A673 (cell line): Measurements from ENCODE around the gene HLCS.

Experiments used
- EZH2 ChIP-seq: fragments of 200-600 bp; sonication (generic); IDR thresholded peaks from 2 replicates; pipeline ENCODE4 v1.6.1; 2017; ENCODE audit warnings: borderline replicate concordance, low read depth, mild to moderate bottlenecking, mixed read lengths, antibody characterized with exemption, low read length; ENCODE audit not compliant: poor library complexity, severe bottlenecking
- TF ChIP-seq, protein P1 (sequence below): fragments of 300-800, 200-600 bp; sonication (generic); conservative IDR thresholded peaks from 2 replicates; pipeline ENCODE4 v1.5.1; 2017; ENCODE audit warnings: low read depth, mild to moderate bottlenecking, antibody characterized with exemption, low read length, moderate library complexity, mixed read lengths

GRCh38 chr21:36864974-36865373 lies 101.5 kb downstream of the HLCS start:
- TF ChIP-seq, protein P1, sequence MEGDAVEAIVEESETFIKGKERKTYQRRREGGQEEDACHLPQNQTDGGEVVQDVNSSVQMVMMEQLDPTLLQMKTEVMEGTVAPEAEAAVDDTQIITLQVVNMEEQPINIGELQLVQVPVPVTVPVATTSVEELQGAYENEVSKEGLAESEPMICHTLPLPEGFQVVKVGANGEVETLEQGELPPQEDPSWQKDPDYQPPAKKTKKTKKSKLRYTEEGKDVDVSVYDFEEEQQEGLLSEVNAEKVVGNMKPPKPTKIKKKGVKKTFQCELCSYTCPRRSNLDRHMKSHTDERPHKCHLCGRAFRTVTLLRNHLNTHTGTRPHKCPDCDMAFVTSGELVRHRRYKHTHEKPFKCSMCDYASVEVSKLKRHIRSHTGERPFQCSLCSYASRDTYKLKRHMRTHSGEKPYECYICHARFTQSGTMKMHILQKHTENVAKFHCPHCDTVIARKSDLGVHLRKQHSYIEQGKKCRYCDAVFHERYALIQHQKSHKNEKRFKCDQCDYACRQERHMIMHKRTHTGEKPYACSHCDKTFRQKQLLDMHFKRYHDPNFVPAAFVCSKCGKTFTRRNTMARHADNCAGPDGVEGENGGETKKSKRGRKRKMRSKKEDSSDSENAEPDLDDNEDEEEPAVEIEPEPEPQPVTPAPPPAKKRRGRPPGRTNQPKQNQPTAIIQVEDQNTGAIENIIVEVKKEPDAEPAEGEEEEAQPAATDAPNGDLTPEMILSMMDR, result no peak
- TF ChIP-seq EZH2, result no peak
